Trophoblast cell (in vitro differentiated cells and primary cell): Measurements from ENCODE around the gene ZNF277.
A peak's percentile ranks its signal among the peaks of the same experiment; 100 is the strongest.

Source experiments
- DNase-seq, 2 donors: peaks; one replicate each; pipeline ENCODE4 v3.0.0-alpha.2; 2016
- H2AFZ ChIP-seq: 2 replicates; pipeline ENCODE4 v1.6.1; 2013; ENCODE audit warnings: low read length, moderate library complexity, mild to moderate bottlenecking; ENCODE audit not compliant: insufficient read depth, poor library complexity
- H2AK5ac ChIP-seq: 2 replicates; pipeline ENCODE4 v1.6.1; 2013; ENCODE audit warnings: mild to moderate bottlenecking, low read length
- H2BK120ac ChIP-seq: 2 replicates; pipeline ENCODE4 v1.6.1; 2013; ENCODE audit warnings: low read length, mild to moderate bottlenecking, moderate library complexity; ENCODE audit not compliant: insufficient read depth, poor library complexity
- H2BK12ac ChIP-seq: 2 replicates; pipeline ENCODE4 v1.6.1; 2013; ENCODE audit warnings: mild to moderate bottlenecking, low read length, moderate library complexity
- H2BK5ac ChIP-seq: 2 replicates; pipeline ENCODE4 v1.6.1; 2013; ENCODE audit warnings: low read length, low read depth, moderate library complexity, mild to moderate bottlenecking; ENCODE audit not compliant: poor library complexity
- H3K14ac ChIP-seq: 2 replicates; pipeline ENCODE4 v1.6.1; 2013; ENCODE audit warnings: mild to moderate bottlenecking, low read length
- H3K18ac ChIP-seq: 2 replicates; pipeline ENCODE4 v1.6.1; 2013; ENCODE audit warnings: mild to moderate bottlenecking, low read length
- H3K23ac ChIP-seq: 2 replicates; pipeline ENCODE4 v1.6.1; 2013; ENCODE audit warnings: low read length
- H3K27ac ChIP-seq: 2 replicates; pipeline ENCODE4 v1.5.1; 2013; ENCODE audit warnings: low read depth, mild to moderate bottlenecking, inconsistent platforms, low read length, moderate library complexity
- H3K27me3 ChIP-seq: 2 replicates; pipeline ENCODE4 v1.6.1; 2013; ENCODE audit warnings: inconsistent platforms, mild to moderate bottlenecking, low read length, moderate library complexity; ENCODE audit not compliant: insufficient read depth
- H3K36me3 ChIP-seq, 2 experiments: 1 replicate in 1 of 2; 2 replicates in 1 of 2; pipeline ENCODE4 v1.6.1; 2013; ENCODE audit warnings: low read length in 2 of 2, mild to moderate bottlenecking in 2 of 2, moderate library complexity in 1 of 2; ENCODE audit not compliant: insufficient read depth in 2 of 2, control insufficient read depth in 1 of 2
- H3K4ac ChIP-seq: 2 replicates; pipeline ENCODE4 v1.6.1; 2013; ENCODE audit warnings: low read depth, mild to moderate bottlenecking, low read length, moderate library complexity
- H3K4me1 ChIP-seq, 2 experiments: 1 replicate in 1 of 2; 2 replicates in 1 of 2; pipeline ENCODE4 v1.6.1; 2013; ENCODE audit warnings: low read length in 2 of 2, mild to moderate bottlenecking in 2 of 2, moderate library complexity in 1 of 2; ENCODE audit not compliant: insufficient read depth in 2 of 2, control insufficient read depth in 1 of 2
- H3K4me2 ChIP-seq: 2 replicates; pipeline ENCODE4 v1.6.1; 2013; ENCODE audit warnings: inconsistent platforms, mild to moderate bottlenecking, low read length, moderate library complexity
- H3K4me3 ChIP-seq: 2 replicates; pipeline ENCODE4 v1.5.1; 2013; ENCODE audit warnings: mild to moderate bottlenecking, low read depth, low read length, inconsistent platforms
- H3K79me1 ChIP-seq: one replicate; pipeline ENCODE4 v1.6.1; 2013; ENCODE audit warnings: low read length
- H3K79me2 ChIP-seq: 2 replicates; pipeline ENCODE4 v1.6.1; 2013; ENCODE audit warnings: low read length, mild to moderate bottlenecking; ENCODE audit not compliant: control insufficient read depth, insufficient read depth, poor library complexity
- H3K9ac ChIP-seq: 2 replicates; pipeline ENCODE4 v1.6.1; 2013; ENCODE audit warnings: mild to moderate bottlenecking, low read length
- H3K9me3 ChIP-seq: 2 replicates; pipeline ENCODE4 v1.6.1; 2013; ENCODE audit warnings: low read depth, mild to moderate bottlenecking, control low read depth, inconsistent platforms, low read length; ENCODE audit not compliant: insufficient read depth
- H4K12ac ChIP-seq: 2 replicates; pipeline ENCODE4 v1.6.1; 2013; ENCODE audit warnings: low read depth, mild to moderate bottlenecking, low read length, moderate library complexity
- H4K8ac ChIP-seq: 2 replicates; pipeline ENCODE4 v1.6.1; 2013; ENCODE audit warnings: low read depth, mild to moderate bottlenecking, low read length, moderate library complexity
- H4K91ac ChIP-seq: one replicate; pipeline ENCODE4 v1.6.1; 2013; ENCODE audit warnings: low read depth, mild to moderate bottlenecking, low read length, moderate library complexity
- WGBS: extraction: QIAGEN DNeasy Blood & Tissue Kit; methylation state at CpG from one replicate; pipeline ENCODE4 v1.1.7; 2013; ENCODE audit warnings: missing lambda C conversion rate; ENCODE audit not compliant: insufficient read length, insufficient coverage; ENCODE audit errors: extremely low coverage; 5-methylcytosine and 5-hydroxymethylcytosine counted together

Gene ZNF277

GRCh38 chr7:112201839-112202238, 4.7 kb upstream of the ZNF277 start:
- Histone ChIP-seq H3K4me1 (peaks cover 3 to 6% of the 10 kb centered on the region in 2 experiments), H3K79me2 (peaks cover 11% of the 10 kb centered on the region), H3K79me1 (peaks cover 11% of the 10 kb centered on the region), H3K4ac (no peak overlapping the region), H3K18ac (no peak overlapping the region), H3K14ac (no peak overlapping the region), H3K9me3 (no peaks in the 10 kb centered on the region), H3K4me2 (no peak overlapping the region), H2BK5ac (no peak overlapping the region), H2BK120ac (no peak overlapping the region), H3K9ac (no peak overlapping the region), H4K91ac (no peak overlapping the region), H3K4me3 (no peak overlapping the region), H4K8ac (no peak overlapping the region), H4K12ac (no peak overlapping the region), H3K23ac (no peak overlapping the region), H2AFZ (no peak overlapping the region), H3K27me3 (no peaks in the 10 kb centered on the region), H2AK5ac (no peak overlapping the region), H2BK12ac (no peak overlapping the region), H3K27ac (no peak overlapping the region), H3K36me3 (no peaks in the 10 kb centered on the region)
- no peak for DNase-seq

GRCh38 chr7:112202816-112203215, 3.7 kb upstream of the ZNF277 start:
- H2BK5ac ChIP-seq = no peak overlapping the region
- no peak overlapping the region for H2AFZ ChIP-seq
- no CpG with 5 or more reads among the region's 2 CpGs for WGBS
- no peak overlapping the region for H3K27ac ChIP-seq
- H2BK12ac ChIP-seq = no peak overlapping the region
- no peak overlapping the region for H3K23ac ChIP-seq
- no peak overlapping the region for H3K4me2 ChIP-seq
- H3K9me3 ChIP-seq = no peaks in the 10 kb centered on the region
- H3K4me3 ChIP-seq = no peak overlapping the region
- no peak overlapping the region for H3K9ac ChIP-seq
- H3K79me2 ChIP-seq = peaks cover 13% of the 10 kb centered on the region
- H3K4me1 ChIP-seq = peaks cover 3 to 6% of the 10 kb centered on the region in 2 experiments
- no peak overlapping the region for H4K8ac ChIP-seq
- H2AK5ac ChIP-seq = no peak overlapping the region
- H3K36me3 ChIP-seq = no peaks in the 10 kb centered on the region
- H4K91ac ChIP-seq = no peak overlapping the region
- no peak overlapping the region for H4K12ac ChIP-seq
- no peak overlapping the region for H2BK120ac ChIP-seq
- H3K14ac ChIP-seq = no peak overlapping the region
- peak; percentile 6 to 40 for DNase-seq
- H3K27me3 ChIP-seq = no peaks in the 10 kb centered on the region
- peaks cover 13% of the 10 kb centered on the region for H3K79me1 ChIP-seq
- no peak overlapping the region for H3K4ac ChIP-seq
- no peak overlapping the region for H3K18ac ChIP-seq

DNA sequence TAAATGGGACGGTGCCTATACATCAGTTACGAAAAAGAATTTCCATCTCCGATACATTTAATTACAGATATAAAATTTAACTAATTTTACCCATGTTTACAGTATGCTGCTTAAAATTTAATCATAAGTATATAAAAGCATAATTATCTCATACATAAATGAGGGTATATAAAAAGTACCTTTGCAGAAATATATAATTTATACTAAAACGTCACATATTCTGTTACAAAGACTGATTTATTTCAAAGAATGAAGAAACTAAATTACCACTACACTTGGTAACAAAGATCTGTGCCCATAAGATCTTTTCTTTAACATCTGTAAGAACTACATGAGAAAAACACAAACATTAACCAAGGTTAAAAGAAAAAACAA, 3.1 kb upstream of the ZNF277 start:
- no peak overlapping the region for H4K8ac ChIP-seq
- no peak overlapping the region for H3K4me2 ChIP-seq
- no peak overlapping the region for H2AK5ac ChIP-seq
- no peaks in the 10 kb centered on the region for H3K27me3 ChIP-seq
- WGBS = no CpG with 5 or more reads among the region's 4 CpGs
- H3K4me1 ChIP-seq = peaks cover 3 to 6% of the 10 kb centered on the region in 2 experiments
- no peak overlapping the region for H3K4ac ChIP-seq
- H3K14ac ChIP-seq = no peak overlapping the region
- no peak overlapping the region for H2BK12ac ChIP-seq
- H3K9me3 ChIP-seq = no peaks in the 10 kb centered on the region
- DNase-seq = no peak
- no peak overlapping the region for H3K4me3 ChIP-seq
- H3K23ac ChIP-seq = no peak overlapping the region
- no peak overlapping the region for H3K18ac ChIP-seq
- H3K27ac ChIP-seq = no peak overlapping the region
- H3K79me1 ChIP-seq = peaks cover 13% of the 10 kb centered on the region
- no peak overlapping the region for H4K12ac ChIP-seq
- no peak overlapping the region for H3K9ac ChIP-seq
- no peak overlapping the region for H4K91ac ChIP-seq
- no peaks in the 10 kb centered on the region for H3K36me3 ChIP-seq
- H3K79me2 ChIP-seq = peaks cover 13% of the 10 kb centered on the region
- no peak overlapping the region for H2BK120ac ChIP-seq
- H2AFZ ChIP-seq = no peak overlapping the region
- H2BK5ac ChIP-seq = no peak overlapping the region

GRCh38 chr7:112204499-112205342, 1.8 kb upstream of the ZNF277 start:
- Histone ChIP-seq H3K4ac (peak overlapping the region; percentile 25), H4K91ac (no peak overlapping the region), H3K27ac (no peak overlapping the region), H4K12ac (no peak overlapping the region), H2BK12ac (no peak overlapping the region), H3K23ac (no peak overlapping the region), H2BK120ac (no peak overlapping the region), H2AFZ (peak overlapping the region; percentile 77), H3K4me3 (peak overlapping the region; percentile 88), H3K79me2 (peaks cover 13% of the 10 kb centered on the region), H4K8ac (no peak overlapping the region), H3K18ac (no peak overlapping the region), H3K36me3 (no peaks in the 10 kb centered on the region), H3K9me3 (no peaks in the 10 kb centered on the region), H3K4me1 (peaks cover 3 to 6% of the 10 kb centered on the region in 2 experiments), H2AK5ac (no peak overlapping the region), H3K79me1 (peaks cover 13% of the 10 kb centered on the region), H3K27me3 (no peaks in the 10 kb centered on the region), H3K14ac (peak overlapping the region; percentile 21), H3K9ac (peak overlapping the region; percentile 11), H2BK5ac (no peak overlapping the region), H3K4me2 (peak overlapping the region; percentile 63)
- DNase-seq = peak in 1 of 2 donors; percentile 19
- WGBS = no CpG with 5 or more reads among the region's 14 CpGs
